AG04450 (cell line): ENCODE data around the gene BCL2L1. TPM values are rescaled to one million over a fixed set of nuclear protein-coding genes. Genes with fewer than 3 reads are reported as not detected.

Experiments used
- CTCF ChIA-PET: fragments of 300-600, 350-600 bp; formaldehyde crosslinking; extraction: SDS; loops from one replicate; lab custom pipeline; 2022; ENCODE audit warnings: antibody characterized with exemption, inconsistent platforms; lab: Charles Lee
- POLR2A ChIA-PET: fragments of 350-600 bp; formaldehyde crosslinking; extraction: SDS; loops from one replicate; lab custom pipeline; 2021; ENCODE audit warnings: antibody characterized with exemption, inconsistent platforms; lab: Yijun Ruan, JAX
- DNase-seq: peaks from one replicate; pipeline ENCODE4 v3.0.0-alpha.2; 2011; ENCODE audit warnings: low read depth, low spot score
- H3K27ac ChIP-seq: one replicate; pipeline ENCODE4 v1.5.1; 2012; ENCODE audit warnings: low read depth, low read length, control low read depth
- H3K27me3 ChIP-seq: one replicate; pipeline ENCODE4 v1.6.0; 2012; ENCODE audit warnings: low read length; ENCODE audit not compliant: control insufficient read depth, insufficient read depth
- H3K4me3 ChIP-seq: 2 replicates; pipeline ENCODE4 v1.5.1; 2011; ENCODE audit warnings: mild to moderate bottlenecking, low read depth, low read length, control low read depth
- H3K9me3 ChIP-seq: 2 replicates; pipeline ENCODE4 v1.5.1; 2012; ENCODE audit warnings: low read length; ENCODE audit not compliant: control insufficient read depth, insufficient read depth
- polyA plus RNA-seq: library from polyadenylated mRNA; depleted of rRNA; stranded (reverse); fragments of >200 nt; gene quantifications from 2 replicates; pipeline ENCODE4 v1.2.3, GENCODE V29; 2011
- TF ChIP-seq, protein P1 (sequence below): IDR thresholded peaks from 2 replicates; pipeline ENCODE4 v1.5.1; 2011; ENCODE audit warnings: low read depth, low read length, control low read depth, inconsistent platforms

BCL2L1 gene
- polyA plus RNA-seq, 1 experiment, result 57.5 TPM

DNA sequence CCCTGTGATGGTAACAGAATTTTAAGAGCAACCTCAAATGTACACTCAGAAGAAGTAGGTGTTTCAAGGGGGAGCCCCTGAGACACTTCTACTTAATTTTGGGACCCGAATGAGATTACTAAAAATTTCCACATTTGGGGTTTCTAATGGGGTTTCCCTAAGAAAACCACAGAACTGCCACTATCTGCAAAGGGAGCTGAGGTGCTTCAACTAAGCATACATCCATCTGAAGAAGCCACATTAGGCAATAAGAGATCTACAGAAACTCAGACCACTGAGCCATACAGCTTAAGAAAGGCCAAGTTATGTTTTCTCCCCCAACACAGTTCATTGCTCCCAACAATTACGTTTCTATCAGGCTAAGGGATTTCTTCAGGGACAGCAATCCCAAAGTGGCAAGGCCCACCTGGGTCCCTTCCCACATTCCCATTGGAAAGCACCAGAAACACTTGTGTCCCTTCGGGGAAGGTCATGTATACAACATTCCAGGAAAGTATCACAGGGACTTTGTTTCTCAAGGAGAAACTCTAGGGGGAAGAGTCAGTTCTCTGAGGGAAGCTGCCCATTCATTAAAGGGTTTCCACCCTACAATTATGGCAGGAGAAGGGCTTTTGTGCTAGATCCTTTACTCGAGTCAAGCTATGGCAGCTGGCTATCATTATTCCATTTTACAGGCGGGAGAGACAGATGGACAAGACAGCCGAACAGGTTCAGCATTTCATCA lies 5.0 kb downstream of the BCL2L1 start:
- Histone ChIP-seq H3K9me3 (no peaks in the 10 kb centered on the region; the same call in 1 of the 2 replicates), H3K27me3 (no peaks in the 10 kb centered on the region), H3K4me3 (no peak overlapping the region; the same call in 1 of the 2 replicates), H3K27ac (no peak overlapping the region)
- DNase-seq, result no peak
- ChIA-PET CTCF (interaction anchor here (4.1 kb wide), 1 partner anchor 56 kb away, joined by 30 read pairs; no protein-coding TSS in a partner anchor), POLR2A (interaction anchor here (0.7 kb wide), 1 partner anchor 47 kb away, joined by 5 read pairs; no protein-coding TSS in a partner anchor)
- TF ChIP-seq, protein P1, sequence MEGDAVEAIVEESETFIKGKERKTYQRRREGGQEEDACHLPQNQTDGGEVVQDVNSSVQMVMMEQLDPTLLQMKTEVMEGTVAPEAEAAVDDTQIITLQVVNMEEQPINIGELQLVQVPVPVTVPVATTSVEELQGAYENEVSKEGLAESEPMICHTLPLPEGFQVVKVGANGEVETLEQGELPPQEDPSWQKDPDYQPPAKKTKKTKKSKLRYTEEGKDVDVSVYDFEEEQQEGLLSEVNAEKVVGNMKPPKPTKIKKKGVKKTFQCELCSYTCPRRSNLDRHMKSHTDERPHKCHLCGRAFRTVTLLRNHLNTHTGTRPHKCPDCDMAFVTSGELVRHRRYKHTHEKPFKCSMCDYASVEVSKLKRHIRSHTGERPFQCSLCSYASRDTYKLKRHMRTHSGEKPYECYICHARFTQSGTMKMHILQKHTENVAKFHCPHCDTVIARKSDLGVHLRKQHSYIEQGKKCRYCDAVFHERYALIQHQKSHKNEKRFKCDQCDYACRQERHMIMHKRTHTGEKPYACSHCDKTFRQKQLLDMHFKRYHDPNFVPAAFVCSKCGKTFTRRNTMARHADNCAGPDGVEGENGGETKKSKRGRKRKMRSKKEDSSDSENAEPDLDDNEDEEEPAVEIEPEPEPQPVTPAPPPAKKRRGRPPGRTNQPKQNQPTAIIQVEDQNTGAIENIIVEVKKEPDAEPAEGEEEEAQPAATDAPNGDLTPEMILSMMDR, result no peak

DNA sequence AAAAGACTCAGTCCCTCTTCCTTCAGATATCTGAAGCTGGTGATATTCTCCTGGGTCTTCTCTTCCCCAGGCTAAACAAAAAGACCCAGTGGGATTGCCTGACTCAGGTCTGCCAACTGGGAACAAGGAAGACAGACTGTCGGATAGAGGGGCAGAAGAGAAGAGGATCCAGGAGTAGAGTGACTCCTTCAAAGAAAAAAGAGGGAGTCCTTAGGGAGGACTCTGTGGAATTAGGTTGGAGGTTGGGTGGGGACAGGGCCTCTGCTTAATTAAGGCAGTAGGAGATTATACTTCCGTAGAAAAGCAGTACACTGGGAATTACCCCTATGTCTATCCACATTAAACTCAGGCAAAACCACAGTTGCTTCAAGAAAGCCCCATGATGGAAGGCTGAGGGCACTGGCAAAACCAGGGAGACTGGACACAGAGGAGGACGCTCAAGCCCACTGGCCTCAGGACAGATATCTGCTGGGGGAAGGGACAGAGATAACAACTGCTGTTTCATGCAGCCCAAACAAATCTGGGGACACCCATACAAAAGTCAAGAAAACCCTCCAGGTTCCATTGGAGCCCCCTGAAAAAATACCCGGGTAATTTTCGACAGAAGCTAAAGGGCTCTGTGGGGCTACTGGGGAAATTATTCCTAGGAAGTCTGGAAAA lies 5.7 kb downstream of the BCL2L1 start:
- Histone ChIP-seq H3K4me3 (no peak overlapping the region), H3K27me3 (no peaks in the 10 kb centered on the region), H3K9me3 (no peaks in the 10 kb centered on the region; the same call in 1 of the 2 replicates), H3K27ac (no peak overlapping the region)
- TF ChIP-seq, protein P1, result no peak
- POLR2A ChIA-PET, result interaction anchor here (1.4 kb wide), 1 partner anchor 21 kb away, joined by 4 read pairs; no protein-coding TSS in a partner anchor
- CTCF ChIA-PET, result interaction anchor here (0.7 to 4.1 kb wide), 4 partner anchors 55 to 154 kb away, joined by 3 to 30 read pairs (median 4); no protein-coding TSS in a partner anchor
- DNase-seq, result no peak

DNA sequence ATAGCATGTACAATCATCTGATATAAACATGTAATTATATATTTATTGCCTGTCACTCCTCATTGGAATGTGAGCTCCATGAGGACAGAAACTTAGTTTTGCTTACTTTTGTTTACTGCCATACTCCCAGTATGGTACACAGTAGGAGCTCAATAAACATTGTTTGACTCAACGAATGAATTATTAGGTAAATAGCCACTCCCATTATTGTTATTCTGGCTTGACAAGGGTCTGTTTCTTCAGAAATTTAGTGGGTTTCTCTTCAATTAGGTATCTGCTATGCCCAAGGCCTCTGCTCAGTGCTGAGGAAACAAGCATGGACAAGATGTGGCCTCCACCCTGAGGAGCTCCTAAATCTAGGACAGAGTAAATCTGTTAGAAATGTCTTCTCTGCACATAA lies 6.3 kb downstream of the BCL2L1 start:
- H3K4me3 ChIP-seq, result no peak overlapping the region
- ChIA-PET CTCF (interaction anchor here (0.7 to 4.1 kb wide), 5 partner anchors 55 to 153 kb away, joined by 3 to 30 read pairs (median 4); no protein-coding TSS in a partner anchor), POLR2A (interaction anchor here (1.4 kb wide), 1 partner anchor 20 kb away, joined by 4 read pairs; no protein-coding TSS in a partner anchor)

DNA sequence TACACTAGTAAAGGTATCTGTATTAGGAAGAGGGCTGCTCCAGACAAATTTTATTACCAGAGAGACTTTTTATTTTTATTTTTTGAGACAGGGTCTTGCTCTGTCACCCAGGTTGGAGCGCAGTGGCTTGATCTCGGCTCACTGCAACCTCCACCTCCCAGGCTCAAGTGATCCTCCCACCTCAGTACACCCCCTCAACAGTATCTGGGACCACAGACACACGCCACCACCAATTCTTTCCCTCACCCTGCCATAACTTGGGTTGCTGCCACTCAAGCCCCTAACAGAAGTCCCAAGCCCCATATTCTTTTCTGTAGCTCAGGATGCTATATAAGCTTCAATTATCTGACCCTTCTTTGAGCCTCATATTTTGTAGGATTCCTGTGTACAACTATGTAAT lies 6.9 kb downstream of the BCL2L1 start:
- TF ChIP-seq, protein P1, result no peak
- ChIA-PET CTCF (interaction anchor here (0.9 to 4.1 kb wide), 4 partner anchors 8 to 103 kb away, joined by 3 to 30 read pairs (median 4); no protein-coding TSS in a partner anchor), POLR2A (interaction anchor here (1.4 kb wide), 1 partner anchor 19 kb away, joined by 4 read pairs; no protein-coding TSS in a partner anchor)
- Histone ChIP-seq H3K4me3 (no peak overlapping the region), H3K27ac (no peak overlapping the region), H3K27me3 (no peaks in the 10 kb centered on the region), H3K9me3 (no peaks in the 10 kb centered on the region)
- no peak for DNase-seq

More for the DNA sequence above, 6.3 kb downstream of the BCL2L1 start:
- Histone ChIP-seq H3K27ac (no peak overlapping the region), H3K9me3 (no peaks in the 10 kb centered on the region), H3K27me3 (no peaks in the 10 kb centered on the region)
- TF ChIP-seq, protein P1, result no peak
- DNase-seq, result no peak
